WTC11 (cell line): ENCODE data around the gene TMEM119. TPM values are rescaled to one million over a fixed set of nuclear protein-coding genes. Genes with fewer than 3 reads are reported as not detected.

ENCODE experiments used
- ATAC-seq: fragments of 200-7000 bp; cut with Tn5 transposase; 2 replicates; pipeline ENCODE4 v1.10.0; 2021; ENCODE audit warnings: mild to moderate bottlenecking, moderate library complexity
- CTCF ChIA-PET: fragments of 300-600 bp; sonication (Branson Sonifier 250); formaldehyde crosslinking; loops from one replicate; lab custom pipeline; 2021; ENCODE audit warnings: antibody characterized with exemption; lab: Charles Lee
- POLR2A ChIA-PET: fragments of 350-600 bp; sonication (Branson Sonifier 250); formaldehyde crosslinking; loops from one replicate; lab custom pipeline; 2021; ENCODE audit warnings: antibody characterized with exemption; lab: Charles Lee
- DNase-seq: peaks from one replicate; pipeline ENCODE4 v3.0.0; 2021; ENCODE audit warnings: low spot score
- H3K27ac Mint-ChIP-seq: 2 replicates; pipeline ENCODE4 v1.8.0; 2021; ENCODE audit warnings: mixed read lengths
- H3K27me3 Mint-ChIP-seq: 2 replicates; pipeline ENCODE4 v1.8.0; 2021; ENCODE audit warnings: low read depth, mild to moderate bottlenecking, moderate library complexity, mixed read lengths
- H3K36me3 Mint-ChIP-seq: 2 replicates; pipeline ENCODE4 v1.8.0; 2021; ENCODE audit warnings: mixed read lengths
- H3K4me1 Mint-ChIP-seq: 2 replicates; pipeline ENCODE4 v1.8.0; 2022; ENCODE audit warnings: mixed read lengths
- H3K4me3 Mint-ChIP-seq: 2 replicates; pipeline ENCODE4 v1.8.0; 2021; ENCODE audit warnings: mild to moderate bottlenecking, moderate library complexity, mixed read lengths
- H3K9me3 Mint-ChIP-seq: 2 replicates; pipeline ENCODE4 v1.8.0; 2021; ENCODE audit warnings: mixed read lengths
- CREM ChIP-seq: sonication (generic); formaldehyde crosslinking; IDR thresholded peaks from 2 replicates; pipeline ENCODE4 v1.8.1; 2022; ENCODE audit warnings: mild to moderate bottlenecking, missing genetic modification reagents, moderate library complexity
- HMGA2 ChIP-seq: fragments of 250-450 bp; sonication (Bioruptor Pico); IDR thresholded peaks from 2 replicates; pipeline ENCODE4 v1.4.0; 2021; ENCODE audit warnings: mild to moderate bottlenecking, moderate library complexity
- NFATC4 ChIP-seq: fragments of 250-450 bp; sonication (Bioruptor Pico); IDR thresholded peaks from 2 replicates; pipeline ENCODE4 v1.9.0; 2021; ENCODE audit warnings: mild to moderate bottlenecking
- NFYB ChIP-seq: sonication (generic); formaldehyde crosslinking; conservative IDR thresholded peaks from 2 replicates; pipeline ENCODE4 v1.8.0; 2022; ENCODE audit warnings: low read depth, missing genetic modification reagents
- RELA ChIP-seq: sonication (generic); formaldehyde crosslinking; IDR thresholded peaks from 2 replicates; pipeline ENCODE4 v1.8.1; 2022; ENCODE audit warnings: missing genetic modification reagents, mild to moderate bottlenecking, borderline replicate concordance
- SMAD3 ChIP-seq: sonication (generic); formaldehyde crosslinking; IDR thresholded peaks from 2 replicates; pipeline ENCODE4 v1.8.0; 2022; ENCODE audit warnings: missing genetic modification reagents, mild to moderate bottlenecking, borderline replicate concordance
- SOX15 ChIP-seq: fragments of 250-450 bp; sonication (Bioruptor Pico); IDR thresholded peaks from 2 replicates; pipeline ENCODE4 v1.9.0; 2021; ENCODE audit warnings: mild to moderate bottlenecking
- ZBTB21 ChIP-seq: sonication (generic); formaldehyde crosslinking; IDR thresholded peaks from 2 replicates; pipeline ENCODE4 v1.8.1; 2023; ENCODE audit warnings: mild to moderate bottlenecking, missing genetic modification reagents, borderline replicate concordance
- ZNF138 ChIP-seq: sonication (generic); formaldehyde crosslinking; conservative IDR thresholded peaks from 2 replicates; pipeline ENCODE4 v1.8.1; 2022; ENCODE audit warnings: mild to moderate bottlenecking, moderate library complexity, missing genetic modification reagents
- ZNF396 ChIP-seq: fragments of 250-450 bp; sonication (Bioruptor Pico); IDR thresholded peaks from 2 replicates; pipeline ENCODE4 v1.8.0; 2021; ENCODE audit warnings: mild to moderate bottlenecking, moderate library complexity, borderline replicate concordance
- total RNA-seq: library from RNA; stranded (reverse); gene quantifications from 3 replicates; pipeline ENCODE4 v1.2.3, GENCODE V29; 2021
- TF ChIP-seq, protein P1 (sequence below): sonication (generic); formaldehyde crosslinking; IDR thresholded peaks from 2 replicates; pipeline ENCODE4 v1.8.1; 2022; ENCODE audit warnings: mild to moderate bottlenecking, missing genetic modification reagents, moderate library complexity, borderline replicate concordance
- TF ChIP-seq, protein P2 (sequence below): sonication (generic); formaldehyde crosslinking; IDR thresholded peaks from 2 replicates; pipeline ENCODE4 v1.8.0; 2022; ENCODE audit warnings: mild to moderate bottlenecking, missing genetic modification reagents
- TF ChIP-seq, protein P3 (sequence below): fragments of 250-450 bp; sonication (Bioruptor Pico); IDR thresholded peaks from 2 replicates; pipeline ENCODE4 v2.1.2; 2022; ENCODE audit warnings: mild to moderate bottlenecking, moderate library complexity
- TF ChIP-seq, protein P4 (sequence below): sonication (generic); formaldehyde crosslinking; IDR thresholded peaks from 2 replicates; pipeline ENCODE4 v1.8.1; 2023; ENCODE audit warnings: mild to moderate bottlenecking, missing genetic modification reagents, moderate library complexity
- TF ChIP-seq, protein P5 (sequence below): sonication (generic); formaldehyde crosslinking; IDR thresholded peaks from 2 replicates; pipeline ENCODE4 v1.8.1; 2023; ENCODE audit warnings: mild to moderate bottlenecking, missing genetic modification reagents
- TF ChIP-seq, protein P6 (sequence below): sonication (generic); formaldehyde crosslinking; IDR thresholded peaks from 2 replicates; pipeline ENCODE4 v1.8.0; 2023; ENCODE audit warnings: missing genetic modification reagents
- TF ChIP-seq, protein P7 (sequence below): sonication (generic); formaldehyde crosslinking; IDR thresholded peaks from 2 replicates; pipeline ENCODE4 v1.8.1; 2023; ENCODE audit warnings: mild to moderate bottlenecking, moderate library complexity, missing genetic modification reagents
- TF ChIP-seq, protein P8 (sequence below): sonication (generic); formaldehyde crosslinking; IDR thresholded peaks from 2 replicates; pipeline ENCODE4 v1.8.1; 2023; ENCODE audit warnings: mild to moderate bottlenecking, missing genetic modification reagents, moderate library complexity

The TMEM119 gene
- total RNA-seq, 1 experiment from 2014 or later, result 0.20 TPM

DNA sequence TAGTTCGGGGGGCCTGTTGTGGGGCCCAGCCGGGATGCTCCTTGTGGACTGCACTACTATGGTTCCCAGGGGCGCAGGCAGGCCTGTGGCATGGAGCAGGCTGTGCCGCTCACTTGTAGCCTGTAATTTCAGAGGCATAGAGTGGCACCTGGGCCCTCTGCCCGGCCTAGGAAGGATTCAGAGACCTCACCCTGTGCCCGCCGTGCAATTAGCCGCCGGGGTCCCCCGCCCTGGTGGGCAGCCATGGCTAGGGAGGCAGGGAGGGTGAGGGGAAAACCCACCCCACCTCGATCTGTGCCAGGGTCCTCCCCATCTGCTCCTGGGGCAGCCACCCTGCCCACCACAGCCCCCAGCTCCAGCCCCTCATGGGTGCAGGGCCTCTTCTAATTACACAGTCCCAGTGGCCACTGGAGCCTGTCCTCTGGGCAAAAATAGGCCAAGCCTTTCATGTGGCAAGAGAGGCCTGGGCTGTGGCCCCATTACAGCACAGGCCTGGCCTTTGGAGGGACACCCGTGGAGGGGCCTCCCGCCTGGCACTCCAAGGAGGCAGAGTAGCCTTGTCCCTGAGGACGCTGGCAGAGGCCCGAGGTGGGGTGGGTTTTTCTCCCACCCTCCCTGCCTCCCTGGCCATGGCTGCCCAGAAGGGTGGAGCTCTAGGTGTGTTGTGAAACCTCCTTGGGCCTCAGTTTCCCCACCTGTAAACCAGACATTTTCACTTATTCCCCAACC lies 5.3 kb upstream of the TMEM119 start:
- H3K9me3 Mint-ChIP-seq, result no peaks in the 10 kb centered on the region
- POLR2A ChIA-PET, result no interaction called here
- no peak overlapping the region for H3K27ac Mint-ChIP-seq
- no peaks in the 10 kb centered on the region for H3K36me3 Mint-ChIP-seq
- H3K4me3 Mint-ChIP-seq, result no peak overlapping the region
- CTCF ChIA-PET, result no interaction called here
- H3K4me1 Mint-ChIP-seq, result peaks cover 12% of the 10 kb centered on the region
- TF ChIP-seq ZNF138, result no peak
- TF ChIP-seq, all 79 proteins: peak for 0
- H3K27me3 Mint-ChIP-seq, result no peaks in the 10 kb centered on the region
- DNase-seq, result no peak
- ATAC-seq, result no peak

DNA sequence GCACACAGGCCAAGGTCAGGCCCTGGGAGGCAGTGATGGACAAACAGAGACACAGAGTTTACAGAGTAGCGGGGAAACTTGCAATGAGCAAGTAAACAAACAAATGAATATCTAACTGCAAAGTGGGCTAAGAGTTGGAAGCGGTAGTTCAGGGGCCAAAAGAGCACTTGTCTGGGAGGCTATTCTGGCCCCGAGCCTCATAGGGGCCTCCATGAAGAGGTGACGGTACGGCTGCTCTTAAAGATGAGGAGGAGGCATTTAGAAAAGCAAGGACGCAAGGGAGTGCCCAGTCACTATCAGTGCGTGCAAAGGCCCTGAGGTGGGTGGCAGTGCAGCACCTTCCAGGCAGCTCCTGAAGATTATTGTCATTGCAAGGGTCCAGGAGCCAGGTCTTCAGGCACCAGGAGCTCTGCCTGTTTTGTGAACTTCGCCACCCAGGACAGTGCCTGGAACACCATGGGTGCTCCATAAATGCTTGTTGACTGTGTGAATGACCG lies 4.4 kb upstream of the TMEM119 start:
- Mint-ChIP-seq H3K27ac (no peak overlapping the region), H3K36me3 (no peaks in the 10 kb centered on the region), H3K27me3 (no peaks in the 10 kb centered on the region), H3K4me1 (peaks cover 15% of the 10 kb centered on the region), H3K9me3 (no peaks in the 10 kb centered on the region), H3K4me3 (no peak overlapping the region)
- TF ChIP-seq SMAD3 (CRISPR knock-in tag) (no peak), ZBTB21 (CRISPR knock-in tag) (no peak), NFATC4 (CRISPR knock-in tag) (no peak), ZNF396 (no peak), CREM (no peak), HMGA2 (no peak), NFYB (no peak), RELA (no peak)
- TF ChIP-seq, protein P1, sequence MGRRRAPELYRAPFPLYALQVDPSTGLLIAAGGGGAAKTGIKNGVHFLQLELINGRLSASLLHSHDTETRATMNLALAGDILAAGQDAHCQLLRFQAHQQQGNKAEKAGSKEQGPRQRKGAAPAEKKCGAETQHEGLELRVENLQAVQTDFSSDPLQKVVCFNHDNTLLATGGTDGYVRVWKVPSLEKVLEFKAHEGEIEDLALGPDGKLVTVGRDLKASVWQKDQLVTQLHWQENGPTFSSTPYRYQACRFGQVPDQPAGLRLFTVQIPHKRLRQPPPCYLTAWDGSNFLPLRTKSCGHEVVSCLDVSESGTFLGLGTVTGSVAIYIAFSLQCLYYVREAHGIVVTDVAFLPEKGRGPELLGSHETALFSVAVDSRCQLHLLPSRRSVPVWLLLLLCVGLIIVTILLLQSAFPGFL (CRISPR knock-in tag), result no peak
- TF ChIP-seq, protein P2, sequence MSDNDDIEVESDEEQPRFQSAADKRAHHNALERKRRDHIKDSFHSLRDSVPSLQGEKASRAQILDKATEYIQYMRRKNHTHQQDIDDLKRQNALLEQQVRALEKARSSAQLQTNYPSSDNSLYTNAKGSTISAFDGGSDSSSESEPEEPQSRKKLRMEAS, result no peak
- TF ChIP-seq, protein P3, sequence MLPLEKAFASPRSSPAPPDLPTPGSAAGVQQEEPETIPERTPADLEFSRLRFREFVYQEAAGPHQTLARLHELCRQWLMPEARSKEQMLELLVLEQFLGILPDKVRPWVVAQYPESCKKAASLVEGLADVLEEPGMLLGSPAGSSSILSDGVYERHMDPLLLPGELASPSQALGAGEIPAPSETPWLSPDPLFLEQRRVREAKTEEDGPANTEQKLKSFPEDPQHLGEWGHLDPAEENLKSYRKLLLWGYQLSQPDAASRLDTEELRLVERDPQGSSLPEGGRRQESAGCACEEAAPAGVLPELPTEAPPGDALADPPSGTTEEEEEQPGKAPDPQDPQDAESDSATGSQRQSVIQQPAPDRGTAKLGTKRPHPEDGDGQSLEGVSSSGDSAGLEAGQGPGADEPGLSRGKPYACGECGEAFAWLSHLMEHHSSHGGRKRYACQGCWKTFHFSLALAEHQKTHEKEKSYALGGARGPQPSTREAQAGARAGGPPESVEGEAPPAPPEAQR (CRISPR knock-in tag), result no peak
- TF ChIP-seq, protein P4, sequence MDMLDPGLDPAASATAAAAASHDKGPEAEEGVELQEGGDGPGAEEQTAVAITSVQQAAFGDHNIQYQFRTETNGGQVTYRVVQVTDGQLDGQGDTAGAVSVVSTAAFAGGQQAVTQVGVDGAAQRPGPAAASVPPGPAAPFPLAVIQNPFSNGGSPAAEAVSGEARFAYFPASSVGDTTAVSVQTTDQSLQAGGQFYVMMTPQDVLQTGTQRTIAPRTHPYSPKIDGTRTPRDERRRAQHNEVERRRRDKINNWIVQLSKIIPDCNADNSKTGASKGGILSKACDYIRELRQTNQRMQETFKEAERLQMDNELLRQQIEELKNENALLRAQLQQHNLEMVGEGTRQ (CRISPR knock-in tag), result no peak
- TF ChIP-seq, protein P5, sequence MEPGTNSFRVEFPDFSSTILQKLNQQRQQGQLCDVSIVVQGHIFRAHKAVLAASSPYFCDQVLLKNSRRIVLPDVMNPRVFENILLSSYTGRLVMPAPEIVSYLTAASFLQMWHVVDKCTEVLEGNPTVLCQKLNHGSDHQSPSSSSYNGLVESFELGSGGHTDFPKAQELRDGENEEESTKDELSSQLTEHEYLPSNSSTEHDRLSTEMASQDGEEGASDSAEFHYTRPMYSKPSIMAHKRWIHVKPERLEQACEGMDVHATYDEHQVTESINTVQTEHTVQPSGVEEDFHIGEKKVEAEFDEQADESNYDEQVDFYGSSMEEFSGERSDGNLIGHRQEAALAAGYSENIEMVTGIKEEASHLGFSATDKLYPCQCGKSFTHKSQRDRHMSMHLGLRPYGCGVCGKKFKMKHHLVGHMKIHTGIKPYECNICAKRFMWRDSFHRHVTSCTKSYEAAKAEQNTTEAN (CRISPR knock-in tag), result no peak
- TF ChIP-seq, protein P6, sequence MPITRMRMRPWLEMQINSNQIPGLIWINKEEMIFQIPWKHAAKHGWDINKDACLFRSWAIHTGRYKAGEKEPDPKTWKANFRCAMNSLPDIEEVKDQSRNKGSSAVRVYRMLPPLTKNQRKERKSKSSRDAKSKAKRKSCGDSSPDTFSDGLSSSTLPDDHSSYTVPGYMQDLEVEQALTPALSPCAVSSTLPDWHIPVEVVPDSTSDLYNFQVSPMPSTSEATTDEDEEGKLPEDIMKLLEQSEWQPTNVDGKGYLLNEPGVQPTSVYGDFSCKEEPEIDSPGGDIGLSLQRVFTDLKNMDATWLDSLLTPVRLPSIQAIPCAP, result no peak
- ATAC-seq (no peak), DNase-seq (no peak)
- ChIA-PET POLR2A (no interaction called here), CTCF (no interaction called here)

DNA sequence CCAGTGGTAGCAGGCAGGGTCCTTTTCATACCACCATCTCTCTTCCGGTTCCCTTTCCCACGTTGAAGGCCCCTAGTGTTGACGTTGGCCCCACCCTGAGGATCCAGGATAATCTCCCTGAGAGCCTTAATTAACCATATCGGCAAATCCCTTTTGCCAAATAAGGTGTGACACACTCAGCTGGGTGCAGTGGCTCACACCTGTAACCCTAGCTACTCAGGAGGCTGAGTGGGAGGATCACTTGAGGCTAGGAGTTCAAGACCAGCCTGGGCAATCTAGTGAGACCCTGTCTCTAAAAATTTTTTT lies 2.8 kb upstream of the TMEM119 start:
- H3K27ac Mint-ChIP-seq, result no peak overlapping the region

More for the DNA sequence above, 2.8 kb upstream of the TMEM119 start:
- ATAC-seq, result no peak
- no peaks in the 10 kb centered on the region for H3K27me3 Mint-ChIP-seq
- ChIA-PET POLR2A (interaction anchor here (1.1 kb wide), 1 partner anchor 12 kb away, joined by 3 read pairs; no protein-coding TSS in a partner anchor), CTCF (interaction anchor here (1.0 to 2.4 kb wide), 4 partner anchors 12 to 39 kb away, joined by 3 to 9 read pairs (median 6); partner anchors contain the start of gene ISCU)
- peaks cover 13% of the 10 kb centered on the region for H3K4me1 Mint-ChIP-seq
- H3K9me3 Mint-ChIP-seq, result no peaks in the 10 kb centered on the region
- TF ChIP-seq, protein P2, result no peak
- TF ChIP-seq SOX15 (CRISPR knock-in tag), result no peak
- TF ChIP-seq, protein P7, sequence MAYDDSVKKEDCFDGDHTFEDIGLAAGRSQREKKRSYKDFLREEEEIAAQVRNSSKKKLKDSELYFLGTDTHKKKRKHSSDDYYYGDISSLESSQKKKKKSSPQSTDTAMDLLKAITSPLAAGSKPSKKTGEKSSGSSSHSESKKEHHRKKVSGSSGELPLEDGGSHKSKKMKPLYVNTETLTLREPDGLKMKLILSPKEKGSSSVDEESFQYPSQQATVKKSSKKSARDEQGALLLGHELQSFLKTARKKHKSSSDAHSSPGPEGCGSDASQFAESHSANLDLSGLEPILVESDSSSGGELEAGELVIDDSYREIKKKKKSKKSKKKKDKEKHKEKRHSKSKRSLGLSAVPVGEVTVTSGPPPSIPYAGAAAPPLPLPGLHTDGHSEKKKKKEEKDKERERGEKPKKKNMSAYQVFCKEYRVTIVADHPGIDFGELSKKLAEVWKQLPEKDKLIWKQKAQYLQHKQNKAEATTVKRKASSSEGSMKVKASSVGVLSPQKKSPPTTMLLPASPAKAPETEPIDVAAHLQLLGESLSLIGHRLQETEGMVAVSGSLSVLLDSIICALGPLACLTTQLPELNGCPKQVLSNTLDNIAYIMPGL (CRISPR knock-in tag), result no peak
- TF ChIP-seq, protein P8, sequence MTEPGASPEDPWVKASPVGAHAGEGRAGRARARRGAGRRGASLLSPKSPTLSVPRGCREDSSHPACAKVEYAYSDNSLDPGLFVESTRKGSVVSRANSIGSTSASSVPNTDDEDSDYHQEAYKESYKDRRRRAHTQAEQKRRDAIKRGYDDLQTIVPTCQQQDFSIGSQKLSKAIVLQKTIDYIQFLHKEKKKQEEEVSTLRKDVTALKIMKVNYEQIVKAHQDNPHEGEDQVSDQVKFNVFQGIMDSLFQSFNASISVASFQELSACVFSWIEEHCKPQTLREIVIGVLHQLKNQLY (CRISPR knock-in tag), result no peak
- H3K4me3 Mint-ChIP-seq, result no peak overlapping the region
- no peak for DNase-seq
- H3K36me3 Mint-ChIP-seq, result no peaks in the 10 kb centered on the region
